ENCODE data around the gene SMCO1. TPM values are rescaled to one million over a fixed set of nuclear protein-coding genes. Genes with fewer than 3 reads are reported as not detected.
"Not testable (repeated sequence)": the region's sequence is repeated elsewhere in the genome, so short reads cannot be mapped to it uniquely, and the experiment has no call there.

SMCO1 gene
- polyA plus RNA-seq (ENCODE audit: insufficient read length in 10 of 10), result 1 to 10 TPM; 1.2 to 6.4 (median 1.9) TPM
- long read RNA-seq, donor 1, partial matches to known transcripts, result 0 of 1 reads
- long read RNA-seq, donor 1, other reads (novel, unspliced or antisense), result 0 of 1 reads
- long read RNA-seq, donor 2, result 0 reads
- long read RNA-seq, donor 3, result 0 reads
- long read RNA-seq, donor 4, partial matches to known transcripts, result 0 of 2 reads
- long read RNA-seq, donor 4, other reads (novel, unspliced or antisense), result 0 of 2 reads
- long read RNA-seq, donor 5, partial matches to known transcripts, result 0 of 4 reads
- long read RNA-seq, donor 5, other reads (novel, unspliced or antisense), result 0 of 4 reads
- long read RNA-seq, donor 6, result 0 reads
- long read RNA-seq, donor 7, partial matches to known transcripts, result 0 of 1 reads
- long read RNA-seq, donor 7, other reads (novel, unspliced or antisense), result 0 of 1 reads
- long read RNA-seq, donor 8, partial matches to known transcripts, result 0 of 1 reads
- long read RNA-seq, donor 8, other reads (novel, unspliced or antisense), result 0 of 1 reads
- long read RNA-seq, donor 9, result 0 reads

DNA sequence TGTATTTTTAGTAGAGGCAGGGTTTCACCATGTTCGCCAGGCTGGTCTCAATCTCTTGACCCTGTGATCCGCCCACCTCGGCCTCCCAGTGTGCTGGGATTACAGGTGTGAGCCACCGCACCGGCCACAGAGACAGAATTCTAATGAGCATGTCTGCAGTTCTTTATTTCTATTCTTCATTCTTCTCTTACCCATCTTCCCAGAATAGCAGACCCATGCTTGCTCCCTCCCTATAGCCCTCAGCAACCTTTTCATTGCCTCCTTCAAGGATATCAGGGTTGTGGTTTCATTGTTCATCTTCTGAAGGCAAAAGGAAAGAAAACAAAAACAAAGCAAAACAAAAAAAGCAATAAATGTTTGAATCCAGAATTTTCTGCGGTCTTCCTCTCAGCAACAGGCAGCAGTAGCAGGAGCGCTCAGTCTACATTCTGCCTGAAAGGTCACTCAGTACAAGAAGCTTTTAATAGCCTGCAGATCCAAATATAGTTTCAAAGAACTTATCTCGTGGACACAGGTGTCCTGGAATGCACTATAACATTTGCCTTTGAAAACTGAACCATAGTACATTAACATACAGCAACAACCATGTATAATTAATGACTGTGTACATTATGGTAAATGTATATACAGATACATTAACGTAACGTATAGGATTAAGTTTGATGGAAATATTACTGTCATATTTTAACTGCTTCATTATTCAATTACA lies at the start of gene SMCO1:
SMCO1 (minus strand) TSS at position 434 of the 709 bp plus-strand sequence; CDS start at position 297, 137 bp downstream.
- no peak for DNase-seq

DNA sequence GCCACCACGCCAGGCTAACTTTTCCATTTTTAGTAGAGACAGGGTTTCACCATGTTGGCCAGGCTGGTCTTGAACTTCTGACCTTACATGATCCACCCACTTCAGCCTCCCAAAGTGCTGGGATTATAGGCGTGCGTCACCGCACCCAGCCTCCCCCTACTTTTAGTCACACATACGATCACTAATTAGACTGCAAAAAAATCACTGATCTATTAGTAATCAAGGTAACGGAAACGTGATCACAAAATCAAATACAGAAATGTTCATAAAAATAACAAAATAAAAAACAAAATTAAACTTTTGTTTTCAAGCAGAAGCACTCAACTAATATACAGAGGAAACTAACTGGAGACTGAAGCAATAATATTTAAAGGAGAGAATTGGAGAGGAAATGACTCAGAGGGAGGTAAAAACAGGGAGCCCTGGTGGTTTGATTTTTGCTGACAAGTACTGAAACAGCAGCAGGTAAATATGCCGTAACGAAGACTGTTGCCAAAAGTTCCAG lies 48.6 kb upstream of the SMCO1 start:
- no peak for DNase-seq

DNA sequence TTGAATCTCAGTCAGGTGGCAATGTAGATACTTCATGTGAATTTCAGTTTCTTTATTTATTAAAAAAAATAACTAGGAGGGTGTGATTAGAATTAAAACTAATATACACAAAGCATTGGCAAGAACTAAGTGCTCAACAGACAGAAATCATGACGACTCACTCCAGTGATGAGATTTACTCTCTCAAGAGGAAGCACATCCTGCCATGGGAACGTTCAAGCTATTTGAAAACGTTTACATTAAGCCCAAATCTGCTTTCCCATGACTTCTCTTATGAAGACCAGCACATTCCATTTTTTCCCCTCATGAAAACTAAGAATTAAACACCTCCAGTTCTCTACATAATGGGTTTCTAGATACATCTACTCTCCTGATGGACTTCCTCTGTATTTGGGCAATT lies 44.7 kb upstream of the SMCO1 start:
- DNase-seq, result no peak

DNA sequence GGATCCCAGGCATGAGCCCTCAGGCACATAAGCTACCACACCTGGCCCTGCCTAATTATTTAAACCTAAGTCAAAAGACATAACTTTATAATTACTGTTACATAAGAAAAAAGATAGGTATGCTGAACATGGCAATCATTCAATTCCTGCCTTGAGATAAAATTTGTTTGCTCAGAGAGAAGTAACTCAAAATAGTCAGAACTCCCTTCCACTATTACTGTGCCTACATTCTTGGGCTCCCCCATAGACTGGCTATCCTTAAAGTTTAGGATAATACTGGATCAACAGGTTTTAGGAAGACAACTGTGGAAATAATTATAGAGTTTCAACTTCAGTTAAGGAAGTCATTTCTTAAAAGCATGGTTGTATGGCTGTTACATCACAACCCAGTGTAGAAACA lies 43.3 kb upstream of the SMCO1 start:
- no peak for DNase-seq

DNA sequence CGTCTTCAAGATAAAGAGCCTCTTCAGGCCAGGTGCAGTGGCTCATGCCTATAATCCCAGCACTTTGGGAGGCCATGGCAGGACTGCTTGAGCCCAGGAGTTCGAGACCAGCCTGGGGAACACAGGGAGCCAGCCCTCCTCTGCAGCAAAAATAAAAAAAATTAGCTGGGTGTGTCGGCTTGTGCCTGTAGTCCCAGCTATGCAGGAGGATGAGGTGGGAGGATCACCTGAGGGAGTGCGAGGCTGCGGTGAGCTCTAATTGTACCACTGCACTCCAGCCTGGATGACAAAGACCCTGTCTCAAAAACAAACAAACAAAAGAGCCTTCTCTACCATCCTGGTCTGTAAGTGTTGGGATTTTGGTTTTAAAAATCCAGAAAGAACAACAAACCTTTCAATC lies 42.1 kb upstream of the SMCO1 start:
- DNase-seq, result no peak

DNA sequence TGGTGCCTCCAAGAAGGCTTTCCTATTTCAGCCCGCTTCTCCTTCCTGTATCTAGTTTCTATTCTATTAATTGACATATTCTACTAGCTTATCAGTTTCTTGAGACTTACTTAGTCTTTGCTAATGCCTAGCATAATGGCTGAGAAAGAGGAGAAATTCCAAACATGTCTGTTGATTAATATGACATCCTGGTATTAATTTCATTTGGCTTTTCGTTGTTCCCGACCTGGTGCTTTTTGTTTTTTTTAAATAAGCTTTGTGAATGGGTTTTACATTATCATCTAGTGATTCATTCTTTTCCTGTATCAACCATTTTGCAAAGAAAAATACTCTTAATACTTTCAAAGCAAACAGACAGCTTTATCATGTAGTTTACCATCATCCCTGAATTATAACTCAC lies 40.1 kb upstream of the SMCO1 start:
- no peak for DNase-seq

DNA sequence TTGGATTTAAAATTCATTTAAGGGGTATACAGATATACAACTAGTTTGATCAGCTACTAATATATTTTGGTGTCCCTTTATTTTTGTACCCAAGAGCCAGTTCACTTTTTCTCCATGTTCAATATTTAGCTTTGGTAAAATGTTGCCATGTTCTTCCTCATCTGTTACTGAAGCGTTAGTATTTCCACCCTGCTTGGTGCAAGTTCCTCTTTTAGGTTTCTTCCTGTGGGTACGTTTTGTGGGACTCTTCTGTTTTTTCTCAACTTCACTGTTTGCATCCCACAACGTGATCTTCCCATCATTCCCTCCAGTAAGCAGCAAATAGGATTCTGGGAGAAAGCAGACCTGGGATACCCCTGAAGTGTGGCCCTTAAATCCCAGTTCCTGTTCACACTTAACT lies 39.1 kb upstream of the SMCO1 start:
- DNase-seq, result peak in 2 of 3 donors; percentile 3 to 7

GRCh38 chr3:196553551-196553950 lies 38.4 kb upstream of the SMCO1 start:
- no peak for DNase-seq

DNA sequence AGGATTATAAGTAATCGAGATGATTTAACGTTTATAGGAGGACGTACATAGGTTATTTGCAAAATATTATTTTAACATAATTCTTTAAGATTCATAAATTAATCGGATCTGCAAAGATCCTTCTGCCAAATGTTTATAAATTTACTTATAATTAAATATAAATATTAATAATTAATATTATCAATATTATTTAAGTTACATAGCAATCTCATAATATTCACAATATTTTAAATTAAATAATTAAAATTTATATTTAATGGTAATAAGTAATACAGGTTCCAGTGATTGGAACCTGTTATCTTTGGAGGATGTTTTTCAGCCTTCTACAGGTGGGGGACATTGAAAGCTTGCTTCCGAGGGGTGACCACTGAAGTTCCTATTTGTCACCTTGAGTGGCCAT lies 37.1 kb upstream of the SMCO1 start:
- DNase-seq, result no peak

- not testable (repeated sequence) for DNase-seq
These were observed 35.0 kb upstream of the SMCO1 start for GRCh38 chr3:196550172-196550571.

- DNase-seq, result not testable (repeated sequence)
These were observed 34.2 kb upstream of the SMCO1 start for GRCh38 chr3:196549312-196549711.

- no peak for DNase-seq
These were observed 31.9 kb upstream of the SMCO1 start for GRCh38 chr3:196547067-196547466.

- DNase-seq, result no peak
These were observed 31.4 kb upstream of the SMCO1 start for GRCh38 chr3:196546537-196546936.

- no peak for DNase-seq
These were observed 29.4 kb upstream of the SMCO1 start for GRCh38 chr3:196544491-196544992.

DNA sequence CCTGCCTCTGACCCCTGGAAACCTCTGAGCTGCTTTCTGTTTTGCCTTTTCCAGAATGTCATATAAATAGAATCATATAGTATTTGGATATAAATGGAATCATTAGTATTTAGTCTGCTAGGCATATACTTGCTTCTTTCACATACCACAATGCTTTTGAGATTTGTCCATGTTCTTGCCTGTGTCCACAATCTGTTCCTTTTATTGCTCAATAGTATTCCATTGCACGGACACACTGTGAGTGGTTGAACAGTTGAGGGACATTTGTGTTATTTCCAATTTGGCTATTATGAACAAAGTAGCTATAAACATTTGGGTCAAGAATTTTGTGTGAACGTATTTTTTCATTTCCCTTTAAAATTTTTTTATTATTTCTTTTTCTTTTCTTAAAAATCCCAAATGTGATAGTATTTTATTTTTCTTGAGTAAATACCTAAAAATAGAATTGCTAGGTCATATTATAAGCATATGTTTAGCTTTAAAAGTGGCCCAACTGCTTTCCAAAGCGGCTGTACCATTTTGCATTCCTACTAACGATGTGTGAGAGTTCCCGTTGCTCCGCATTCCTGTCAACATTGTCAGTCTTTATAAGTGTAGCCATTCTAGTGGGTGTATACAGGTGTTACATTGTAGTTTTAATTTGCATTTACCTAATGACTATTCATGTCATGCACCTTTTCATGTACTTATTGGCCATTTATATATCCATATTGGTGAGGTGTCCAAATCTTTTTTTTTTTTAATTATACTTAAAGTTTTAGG lies 26.7 kb upstream of the SMCO1 start:
- DNase-seq, result no peak

DNA sequence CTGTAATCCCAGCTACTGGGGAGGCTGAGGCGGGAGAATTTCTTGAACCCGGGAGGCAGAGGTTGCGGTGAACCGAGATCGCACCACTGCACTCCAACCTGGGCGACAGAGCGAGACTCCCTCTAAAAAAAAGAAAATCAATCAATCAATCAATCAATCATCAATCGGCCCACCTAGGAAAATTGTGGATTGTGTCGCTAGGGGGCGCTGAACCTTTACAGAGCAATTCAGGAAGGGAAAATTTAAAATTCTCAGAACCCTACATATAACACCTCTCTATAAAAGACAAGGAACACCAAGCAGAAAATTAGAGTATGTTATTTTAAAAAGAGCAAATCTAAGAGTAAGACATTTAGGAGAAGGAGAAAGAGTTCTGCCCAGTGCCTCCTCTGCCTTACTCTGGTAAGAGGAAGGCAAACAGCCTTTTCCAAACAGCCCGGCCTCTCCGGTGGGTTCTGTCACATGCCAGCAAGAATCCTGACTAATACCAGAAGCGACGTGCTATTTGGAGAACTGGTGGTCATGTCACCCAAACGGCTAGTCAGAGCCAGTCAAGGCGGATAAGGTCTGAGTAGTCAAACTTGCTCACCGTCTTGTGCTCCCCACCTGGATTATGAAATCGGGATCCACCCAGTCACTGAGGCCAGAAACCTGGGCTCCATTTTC lies 22.3 kb upstream of the SMCO1 start:
- DNase-seq, result peak in 1 of 3 donors; percentile 36

GRCh38 chr3:196533260-196533681 lies 18.1 kb upstream of the SMCO1 start:
- DNase-seq, result no peak

GRCh38 chr3:196531418-196531817 lies 16.3 kb upstream of the SMCO1 start:
- DNase-seq, result no peak

- DNase-seq, result peak; percentile 45 to 67 (median 53)
These were observed 13.6 kb upstream of the SMCO1 start for GRCh38 chr3:196528639-196529233.

- DNase-seq, result no peak
These were observed 10.0 kb upstream of the SMCO1 start for GRCh38 chr3:196525141-196525540.

DNA sequence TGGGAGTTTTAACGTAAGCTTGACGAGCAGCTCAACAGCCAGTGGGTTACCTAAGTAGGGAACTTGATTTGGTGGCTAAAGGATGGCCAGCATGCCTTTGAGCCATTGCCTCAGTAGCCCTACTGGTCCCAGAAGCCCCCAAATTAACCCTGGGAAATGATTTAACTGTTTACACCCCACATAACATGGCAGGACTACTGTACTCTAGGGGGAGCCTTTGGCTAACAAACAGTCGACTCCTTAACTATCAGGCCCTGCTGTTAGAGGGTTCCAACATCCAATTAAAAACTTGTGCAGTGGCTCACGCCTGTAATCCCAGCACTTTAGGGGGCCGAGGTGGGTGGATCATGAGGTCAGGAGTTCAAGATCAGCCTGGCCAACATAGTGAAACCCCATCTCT lies 9.4 kb upstream of the SMCO1 start:
- no peak for DNase-seq
